Astrocyte of the cerebellum (primary cell): Measurements from ENCODE around the gene SF1.

Experiments
- DNase-seq: peaks from one replicate; pipeline ENCODE4 v3.0.0-alpha.2; 2011; ENCODE audit warnings: low read depth
- H3K4me3 ChIP-seq: 2 replicates; pipeline ENCODE4 v1.5.1; 2011; ENCODE audit warnings: mild to moderate bottlenecking, low read depth, low read length, moderate library complexity
- in situ Hi-C: cut with HindIII; loops from 2 replicates; pipeline ENCODE4 v1.10.0; 2017; ENCODE audit warnings: low sequenced_read_pairs
- TF ChIP-seq, protein P1 (sequence below): IDR thresholded peaks from 2 replicates; pipeline ENCODE4 v1.5.1; 2012; ENCODE audit warnings: low read length, low read depth, moderate library complexity, mild to moderate bottlenecking; ENCODE audit errors: missing control alignments

The SF1 gene

GRCh38 chr11:64814712-64815187 lies 36.4 kb upstream of the SF1 start:
- H3K4me3 ChIP-seq, result no peak overlapping the region
- in situ Hi-C loops, result no loop called here
- no peak for DNase-seq
- TF ChIP-seq, protein P1, sequence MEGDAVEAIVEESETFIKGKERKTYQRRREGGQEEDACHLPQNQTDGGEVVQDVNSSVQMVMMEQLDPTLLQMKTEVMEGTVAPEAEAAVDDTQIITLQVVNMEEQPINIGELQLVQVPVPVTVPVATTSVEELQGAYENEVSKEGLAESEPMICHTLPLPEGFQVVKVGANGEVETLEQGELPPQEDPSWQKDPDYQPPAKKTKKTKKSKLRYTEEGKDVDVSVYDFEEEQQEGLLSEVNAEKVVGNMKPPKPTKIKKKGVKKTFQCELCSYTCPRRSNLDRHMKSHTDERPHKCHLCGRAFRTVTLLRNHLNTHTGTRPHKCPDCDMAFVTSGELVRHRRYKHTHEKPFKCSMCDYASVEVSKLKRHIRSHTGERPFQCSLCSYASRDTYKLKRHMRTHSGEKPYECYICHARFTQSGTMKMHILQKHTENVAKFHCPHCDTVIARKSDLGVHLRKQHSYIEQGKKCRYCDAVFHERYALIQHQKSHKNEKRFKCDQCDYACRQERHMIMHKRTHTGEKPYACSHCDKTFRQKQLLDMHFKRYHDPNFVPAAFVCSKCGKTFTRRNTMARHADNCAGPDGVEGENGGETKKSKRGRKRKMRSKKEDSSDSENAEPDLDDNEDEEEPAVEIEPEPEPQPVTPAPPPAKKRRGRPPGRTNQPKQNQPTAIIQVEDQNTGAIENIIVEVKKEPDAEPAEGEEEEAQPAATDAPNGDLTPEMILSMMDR, result no peak

DNA sequence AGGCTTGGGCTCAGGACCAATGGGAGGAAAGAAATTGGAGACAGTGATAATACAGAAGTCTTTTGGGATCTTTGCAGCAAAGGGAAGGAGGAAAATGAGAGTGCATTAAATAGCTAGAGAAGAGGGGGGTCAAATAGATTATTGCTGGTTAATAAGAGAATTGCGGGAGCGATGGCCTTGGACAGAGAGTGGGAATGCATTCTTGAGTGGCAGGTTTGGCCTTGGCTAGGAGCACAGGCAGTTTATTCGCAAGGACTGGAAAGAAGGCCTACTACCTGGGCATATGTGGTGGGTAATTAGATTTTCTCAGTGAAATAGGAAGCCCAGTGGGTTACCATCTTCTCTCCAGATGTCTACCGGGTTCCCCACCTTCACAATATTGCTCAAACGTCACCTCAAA lies 35.5 kb upstream of the SF1 start:
- no peak for DNase-seq
- H3K4me3 ChIP-seq, result no peak overlapping the region
- in situ Hi-C loops, result no loop called here
- TF ChIP-seq, protein P1, result no peak

- in situ Hi-C loops, result no loop called here
- DNase-seq, result no peak
- H3K4me3 ChIP-seq, result peak overlapping the region; percentile 89
- TF ChIP-seq, protein P1, result no peak
Observed at GRCh38 chr11:64810891-64811272, 32.5 kb upstream of the SF1 start.

- H3K4me3 ChIP-seq, result peak within 1 kb of the TSS; percentile 89
- peak; percentile 88 for DNase-seq
- in situ Hi-C loops, result no loop called here
- TF ChIP-seq, protein P1, result no peak
Observed at GRCh38 chr11:64810271-64810890, 32.0 kb upstream of the SF1 start, which contains the start of gene MEN1. Gene MEN1, minus strand, starts transcription at chr11:64810551. Its CDS starts 442 bp downstream, at chr11:64810109.

GRCh38 chr11:64809781-64810241 lies 31.5 kb upstream of the SF1 start:
- TF ChIP-seq, protein P1, result no peak
- in situ Hi-C loops, result no loop called here
- DNase-seq, result no peak
- peak overlapping the region; percentile 89 for H3K4me3 ChIP-seq

GRCh38 chr11:64805481-64805880 lies 27.1 kb upstream of the SF1 start:
- H3K4me3 ChIP-seq, result no peak overlapping the region
- in situ Hi-C loops, result no loop called here
- DNase-seq, result no peak
- TF ChIP-seq, protein P1, result no peak
